H7 (cell line): Measurements from ENCODE around the gene HSPA9. TPM values are rescaled to one million over a fixed set of nuclear protein-coding genes. Genes with fewer than 3 reads are reported as not detected.

ENCODE experiments used
- DNase-seq: peaks from one replicate; pipeline ENCODE4 v3.0.0; 2012
- H3K27me3 ChIP-seq: 2 replicates; pipeline ENCODE4 v1.6.0; 2011; ENCODE audit warnings: mild to moderate bottlenecking, low read length; ENCODE audit not compliant: control insufficient read depth, insufficient read depth
- H3K36me3 ChIP-seq: replicated peaks from 2 replicates; pipeline ENCODE4 v1.5.1; 2011; ENCODE audit warnings: low read length; ENCODE audit not compliant: control insufficient read depth, insufficient read depth
- H3K4me3 ChIP-seq: 2 replicates; pipeline ENCODE4 v1.5.1; 2011; ENCODE audit warnings: low read depth, mild to moderate bottlenecking, control low read depth, low read length, moderate library complexity; ENCODE audit not compliant: insufficient read depth
- total RNA-seq: library from RNA; depleted of rRNA; stranded (reverse); fragments of >200 nt; shearing (Covaris generic); gene quantifications from 2 replicates; pipeline ENCODE4 v1.2.3, GENCODE V29; 2014

HSPA9 gene
- total RNA-seq, 1 experiment from 2014 or later, result 671 TPM

GRCh38 chr5:138557677-138558076 is 17.5 kb downstream of the HSPA9 start:
- Histone ChIP-seq H3K27me3 (no peaks in the 10 kb centered on the region), H3K36me3 (peaks cover 57% of the 10 kb centered on the region), H3K4me3 (no peak overlapping the region)
- no peak for DNase-seq

DNA sequence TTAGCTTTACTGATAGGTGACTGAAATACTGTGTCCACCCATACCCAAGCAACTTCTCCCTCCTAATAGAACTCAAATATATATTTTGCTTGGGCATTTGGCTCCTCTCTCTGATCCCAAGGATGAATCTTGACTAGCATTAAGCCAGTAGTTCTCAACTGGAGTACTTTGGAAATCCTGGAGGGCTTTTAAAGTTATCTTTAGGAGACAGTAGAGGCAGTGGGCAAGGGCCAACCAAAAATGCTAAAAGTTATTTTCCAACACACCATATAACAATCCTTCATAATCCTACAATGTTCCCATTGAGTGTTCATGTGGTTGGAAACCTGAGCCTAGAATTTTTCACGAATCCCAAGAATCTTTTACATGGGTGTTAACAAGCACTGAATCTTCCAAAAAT is 21.1 kb downstream of the HSPA9 start:
- no peak for DNase-seq
- Histone ChIP-seq H3K36me3 (peaks cover 39% of the 10 kb centered on the region), H3K4me3 (no peak overlapping the region), H3K27me3 (no peaks in the 10 kb centered on the region)

DNA sequence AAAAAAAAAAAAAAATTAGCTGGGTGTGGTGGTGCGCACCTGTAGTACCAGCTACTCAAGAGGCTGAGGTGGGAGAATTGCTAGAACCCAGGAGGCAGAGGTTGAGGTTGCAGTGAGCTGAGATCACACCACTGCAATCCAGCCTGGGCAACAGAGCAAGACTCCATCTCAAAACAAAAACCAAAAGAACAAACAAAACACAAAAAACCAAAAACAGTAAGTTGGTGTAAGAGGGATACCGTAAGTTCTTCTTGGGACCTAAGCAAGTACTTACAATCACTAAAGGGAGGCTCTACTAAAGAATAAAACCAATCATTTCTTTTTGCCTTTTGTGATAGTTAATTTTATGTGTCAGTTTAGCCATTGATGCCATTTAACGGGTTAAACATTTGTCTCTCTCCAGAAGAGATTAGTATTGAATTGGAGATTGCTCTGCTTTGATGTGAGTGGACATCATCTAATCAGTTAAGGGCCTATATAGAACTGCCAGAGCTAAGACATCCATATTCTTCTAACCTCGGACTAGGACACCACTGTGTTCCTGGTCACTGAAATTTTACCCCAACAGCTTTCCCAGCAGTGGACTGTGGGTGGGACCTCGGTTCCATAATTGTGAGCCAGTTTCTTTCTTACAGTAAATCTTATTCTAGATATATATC is 21.6 kb downstream of the HSPA9 start:
- DNase-seq, result no peak
- H3K36me3 ChIP-seq, result peaks cover 33% of the 10 kb centered on the region
- H3K27me3 ChIP-seq, result no peaks in the 10 kb centered on the region
- H3K4me3 ChIP-seq, result no peak overlapping the region

GRCh38 chr5:138552657-138553056 is 22.5 kb downstream of the HSPA9 start:
- no peaks in the 10 kb centered on the region for H3K27me3 ChIP-seq
- no peak for DNase-seq
- H3K4me3 ChIP-seq, result no peak overlapping the region
- H3K36me3 ChIP-seq, result peaks cover 25% of the 10 kb centered on the region

DNA sequence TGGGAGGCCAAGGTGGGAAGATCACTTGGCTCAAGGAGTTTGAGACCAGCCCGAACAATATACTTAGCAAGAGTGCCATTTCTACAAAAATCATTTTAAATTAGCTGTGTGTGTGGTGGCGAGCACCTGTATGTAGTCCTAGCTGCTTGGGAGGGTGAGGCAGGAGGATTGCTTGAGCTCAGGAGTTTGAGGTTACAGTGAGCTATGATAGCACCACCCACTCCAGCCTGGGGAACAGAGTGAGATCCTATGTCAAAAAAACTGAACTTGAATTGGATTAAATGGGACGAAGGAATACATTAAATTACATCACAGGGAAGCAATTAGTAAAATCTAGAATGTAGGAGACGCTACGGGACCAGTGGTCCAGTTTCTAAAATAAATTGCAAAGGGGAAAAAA is 25.8 kb downstream of the HSPA9 start:
- no peak overlapping the region for H3K4me3 ChIP-seq
- no peaks in the 10 kb centered on the region for H3K27me3 ChIP-seq
- no peak for DNase-seq
- H3K36me3 ChIP-seq, result no peaks in the 10 kb centered on the region

- Histone ChIP-seq H3K27me3 (no peaks in the 10 kb centered on the region), H3K4me3 (no peak overlapping the region), H3K36me3 (no peaks in the 10 kb centered on the region)
- no peak for DNase-seq
Measured at GRCh38 chr5:138545919-138546562, 29.2 kb downstream of the HSPA9 start.

DNA sequence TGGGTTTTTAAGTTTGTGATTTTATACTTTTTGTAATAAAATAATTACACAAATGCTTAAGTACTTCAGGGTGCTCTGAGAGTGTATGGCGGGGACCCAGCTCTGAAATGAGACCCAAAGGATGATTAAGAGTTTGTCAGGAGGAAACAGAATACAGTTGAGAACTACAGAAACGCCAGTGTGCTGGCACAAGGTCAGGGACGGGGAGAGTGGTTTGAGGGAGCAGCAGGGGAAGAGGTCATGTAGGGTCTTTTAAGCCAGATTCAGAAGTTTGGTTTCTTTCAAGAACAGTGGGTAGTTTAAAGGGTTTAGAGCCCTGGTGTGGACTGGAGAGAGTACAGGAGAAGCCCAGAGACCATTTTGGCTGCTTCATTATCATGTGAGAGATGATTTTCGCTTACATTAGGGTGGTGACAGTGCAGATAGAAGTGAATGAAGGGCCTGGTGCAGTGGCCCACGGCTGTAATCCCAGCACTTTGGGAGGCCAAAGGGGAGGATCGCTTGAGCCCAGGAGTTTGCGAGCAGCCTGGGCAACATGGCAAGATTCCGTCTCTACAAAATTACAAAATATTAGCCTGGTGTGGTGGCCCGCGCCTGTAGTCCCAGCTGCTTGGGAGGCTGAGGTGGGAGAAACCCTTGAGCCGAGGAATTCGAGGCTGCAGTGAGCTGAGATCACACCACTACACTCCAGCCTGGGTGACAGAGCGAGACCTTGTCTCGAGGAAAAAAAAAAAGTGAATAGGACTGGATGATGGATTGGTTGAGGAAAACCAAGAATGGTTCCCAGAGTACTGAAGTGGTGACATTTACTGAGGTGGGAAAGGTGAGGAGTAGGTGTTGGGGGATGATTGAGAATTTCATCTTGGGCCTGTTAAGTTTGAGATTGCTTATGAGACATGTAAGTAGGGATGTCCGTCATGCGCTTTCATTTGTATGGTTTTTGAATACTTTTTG is 30.7 kb downstream of the HSPA9 start:
- no peaks in the 10 kb centered on the region; the same call in 1 of the 2 replicates for H3K36me3 ChIP-seq
- DNase-seq, result no peak
- no peaks in the 10 kb centered on the region for H3K27me3 ChIP-seq
- H3K4me3 ChIP-seq, result peak overlapping the region; percentile 93

DNA sequence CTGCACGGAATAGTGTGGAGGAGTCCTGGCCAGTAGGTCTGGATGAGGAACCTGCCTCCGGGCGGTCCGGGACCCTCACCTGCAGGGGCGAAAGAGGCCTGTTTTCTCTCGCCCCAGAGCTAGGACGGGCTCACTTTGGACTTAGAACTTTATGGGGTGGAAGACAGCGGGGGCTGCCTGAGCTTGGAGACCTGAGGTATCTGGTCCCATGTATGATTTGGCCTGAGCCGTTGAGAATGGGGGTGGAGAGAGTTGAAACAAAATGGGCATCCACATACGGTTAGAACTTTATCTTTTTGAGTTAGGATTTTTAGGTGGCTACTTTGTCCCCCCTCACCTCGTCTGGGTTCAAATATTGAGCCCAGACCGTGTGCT is 31.5 kb downstream of the HSPA9 start:
- Histone ChIP-seq H3K27me3 (no peaks in the 10 kb centered on the region), H3K4me3 (peak overlapping the region; percentile 93), H3K36me3 (no peaks in the 10 kb centered on the region; the same call in 1 of the 2 replicates)
- DNase-seq, result no peak

- H3K36me3 ChIP-seq, result no peaks in the 10 kb centered on the region; the same call in 1 of the 2 replicates
- peak; percentile 99 for DNase-seq
Measured at GRCh38 chr5:138542956-138543729, 32.1 kb downstream of the HSPA9 start, which contains the start of gene ETF1. Gene ETF1 (minus strand): TSS chr5:138543236. CDS start chr5:138542918, 318 bp downstream.

DNA sequence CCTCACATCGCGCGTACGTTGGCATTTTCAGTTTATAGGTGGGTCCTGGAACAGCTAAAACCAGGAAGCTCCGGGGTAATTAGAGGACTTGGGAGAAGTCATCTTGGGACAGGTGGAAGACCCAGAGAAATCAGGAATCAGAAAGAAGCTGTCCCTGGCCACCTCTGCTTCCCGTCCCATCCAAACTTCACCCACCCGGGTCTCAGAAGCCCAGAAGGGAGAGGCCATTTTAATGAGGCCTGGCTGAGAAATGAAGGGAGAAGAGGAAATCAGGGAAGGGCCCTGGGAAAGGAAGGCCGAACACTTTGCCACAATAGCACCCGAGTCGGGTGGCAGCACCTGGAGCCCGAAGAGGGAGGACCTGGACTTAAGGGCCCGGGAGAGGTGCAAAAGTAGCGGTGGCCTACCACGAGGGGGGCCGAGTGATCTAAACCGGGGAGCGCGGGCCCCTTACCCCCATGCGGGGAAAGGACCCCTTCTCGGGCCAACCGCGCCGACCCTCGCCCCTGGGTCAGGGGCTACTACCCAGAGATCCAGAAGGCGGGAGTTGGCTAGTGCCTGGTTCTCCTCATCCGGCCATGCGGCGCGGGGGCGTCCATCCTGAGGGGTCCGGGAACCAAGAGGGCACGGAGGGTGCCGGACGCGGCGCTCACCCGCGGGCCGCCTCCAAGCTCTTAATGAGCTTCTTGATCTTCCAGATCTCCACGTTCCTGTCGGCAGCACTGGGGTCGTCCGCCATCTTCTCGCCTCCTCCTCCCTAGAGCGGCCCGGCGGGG is 32.8 kb downstream of the HSPA9 start:
- peak; percentile 23 for DNase-seq
- Histone ChIP-seq H3K27me3 (no peaks in the 10 kb centered on the region), H3K36me3 (no peaks in the 10 kb centered on the region; the same call in 1 of the 2 replicates), H3K4me3 (peak overlapping the region; percentile 93)

More at GRCh38 chr5:138542956-138543729, 32.1 kb downstream of the HSPA9 start, which contains the start of gene ETF1:
- Histone ChIP-seq H3K4me3 (peak within 1 kb of the TSS; percentile 93), H3K27me3 (no peaks in the 10 kb centered on the region)

GRCh38 chr5:138541511-138542179 is 33.6 kb downstream of the HSPA9 start:
- H3K36me3 ChIP-seq, result no peaks in the 10 kb centered on the region; the same call in 1 of the 2 replicates
- no peaks in the 10 kb centered on the region for H3K27me3 ChIP-seq
- peak overlapping the region; percentile 93 for H3K4me3 ChIP-seq
- DNase-seq, result no peak

- H3K4me3 ChIP-seq, result no peak overlapping the region
- H3K36me3 ChIP-seq, result no peaks in the 10 kb centered on the region; the same call in none of the 2 replicates
- H3K27me3 ChIP-seq, result no peaks in the 10 kb centered on the region
- DNase-seq, result no peak
Measured at GRCh38 chr5:138539791-138540190, 35.4 kb downstream of the HSPA9 start.
